Measurements from ENCODE around the gene UHRF2. TPM values are rescaled to one million over a fixed set of nuclear protein-coding genes. Genes with fewer than 3 reads are reported as not detected.

UHRF2 gene
- polyA plus RNA-seq, 1 of the 3 experiments (the other 2 are of a cell fraction) = 24.1 TPM

- TF ChIP-seq JUND (IDR thresholded peaks at IDR 0.05) = 0 out of 2 replicates have a peak, but pooled peaks have one; percentile 22
- no peak for TF ChIP-seq USF1 (IDR thresholded peaks at IDR 0.05; ENCODE audit: borderline replicate concordance, low read depth)
- no peak for TF ChIP-seq RCOR1 (IDR thresholded peaks at IDR 0.05; ENCODE audit: low read length)
- no peak for TF ChIP-seq TAF1 (IDR thresholded peaks at IDR 0.05; ENCODE audit: borderline replicate concordance, low read depth, low read length)
- peak; percentile 16; the same call in 1 of the 2 replicates for TF ChIP-seq FOSL2 (IDR thresholded peaks at IDR 0.05; ENCODE audit: borderline replicate concordance, low read depth)
- DNase-seq = no peak
- peaks cover 13% of the 10 kb centered on the region for H3F3A ChIP-seq (replicated peaks; ENCODE audit: insufficient read depth)
- no peaks in the 10 kb centered on the region for H4K20me1 ChIP-seq (ENCODE audit: insufficient read depth)
- ChIA-PET CTCF (no interaction called here), POLR2A (no interaction called here)
- no peaks in the 10 kb centered on the region for H3K27me3 ChIP-seq (ENCODE audit: insufficient read depth)
- peak overlapping the region in 1 of 2 experiments; percentile 26; a peak in 2 of 4 replicates for H3K27ac ChIP-seq (ENCODE audit: low read depth in 2 of 2, low read length in 1 of 2)
- H3K79me2 ChIP-seq (ENCODE audit: insufficient read depth) = no peaks in the 10 kb centered on the region
- 54% methylated on average over 2 of the region's 2 CpGs for whole genome bisulfite sequencing (ENCODE audit: low lambda C conversion rate)
- H2AFZ ChIP-seq (ENCODE audit: low read depth) = no peak overlapping the region
- no peaks in the 10 kb centered on the region for H3K9me2 ChIP-seq
- H3K4me3 ChIP-seq (ENCODE audit: low read depth in 2 of 2, low read length in 1 of 2) = no peak overlapping the region
- H3K9me3 ChIP-seq = no peaks in the 10 kb centered on the region
- H3K36me3 ChIP-seq (replicated peaks in 1 of 2; ENCODE audit: control insufficient read depth in 1 of 2, insufficient read depth in 2 of 2, low read length in 1 of 2) = peaks cover 35 to 74% of the 10 kb centered on the region in 2 experiments
- no peak overlapping the region for H3K4me2 ChIP-seq
- H3K4me1 ChIP-seq (ENCODE audit: control insufficient read depth in 1 of 2, insufficient read depth in 2 of 2, low read depth in 1 of 2, low read length in 1 of 2) = peaks cover 0 to 8% of the 10 kb centered on the region in 2 experiments; a peak in 1 of 4 replicates
- H3K9ac ChIP-seq = no peak overlapping the region
These were observed 93.6 kb downstream of the UHRF2 start for GRCh38 chr9:6506571-6506970.

DNA sequence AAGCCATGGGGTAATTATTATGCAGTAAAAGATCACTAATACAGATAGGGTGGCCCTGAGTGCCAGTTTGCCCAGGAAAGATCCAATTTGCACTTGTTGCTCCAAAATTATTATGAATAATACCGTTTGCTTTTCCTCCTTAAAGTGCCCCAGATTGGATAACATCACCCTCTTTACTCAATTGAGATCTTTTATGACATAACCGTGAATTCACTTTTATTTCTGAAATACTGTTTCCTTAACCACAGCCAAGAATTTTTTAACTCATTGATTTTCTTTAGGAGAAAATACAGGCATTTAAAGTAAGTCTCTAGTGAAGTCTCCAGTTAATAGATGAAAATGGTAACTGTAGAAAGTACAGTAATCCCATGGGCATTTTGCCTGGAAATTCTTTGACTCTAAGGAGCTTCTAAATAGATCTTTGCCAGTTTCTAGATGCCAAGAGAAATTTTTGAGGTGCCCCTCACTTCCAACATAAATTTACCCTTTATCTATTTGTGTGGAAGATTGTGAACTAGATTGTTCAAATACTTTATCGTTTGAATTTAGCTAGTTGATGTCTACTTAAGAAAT, 99.2 kb downstream of the UHRF2 start:
- Histone ChIP-seq H4K20me1 (ENCODE audit: insufficient read depth) (no peaks in the 10 kb centered on the region), H3K9me2 (no peaks in the 10 kb centered on the region), H3K4me3 (ENCODE audit: low read depth in 2 of 2, low read length in 1 of 2) (no peak overlapping the region), H3K27ac (ENCODE audit: low read depth in 2 of 2, low read length in 1 of 2) (peak overlapping the region in 1 of 2 experiments; percentile 52; a peak in 2 of 4 replicates), H3K79me2 (ENCODE audit: insufficient read depth) (no peaks in the 10 kb centered on the region), H3K9me3 (no peaks in the 10 kb centered on the region), H3K36me3 (replicated peaks in 1 of 2; ENCODE audit: control insufficient read depth in 1 of 2, insufficient read depth in 2 of 2, low read length in 1 of 2) (peaks cover 7 to 52% of the 10 kb centered on the region in 2 experiments), H3K27me3 (ENCODE audit: insufficient read depth) (no peaks in the 10 kb centered on the region), H3K4me1 (ENCODE audit: control insufficient read depth in 1 of 2, insufficient read depth in 2 of 2, low read depth in 1 of 2, low read length in 1 of 2) (no peaks in the 10 kb centered on the region), H3K9ac (no peak overlapping the region), H2AFZ (ENCODE audit: low read depth) (no peak overlapping the region), H3K4me2 (no peak overlapping the region), H3F3A (replicated peaks; ENCODE audit: insufficient read depth) (peaks cover 33% of the 10 kb centered on the region)
- POLR2A ChIA-PET = no interaction called here
- CTCF ChIA-PET = interaction anchor here (1.3 kb wide), 1 partner anchor 12 kb away, joined by 4 read pairs; no protein-coding TSS in a partner anchor
- no peak for DNase-seq
- WGBS (ENCODE audit: low lambda C conversion rate) = 46% methylated on average over 3 of the region's 3 CpGs
- TF ChIP-seq TAF1 (IDR thresholded peaks at IDR 0.05; ENCODE audit: borderline replicate concordance, low read depth, low read length) (no peak), NFIC (IDR thresholded peaks at IDR 0.05; ENCODE audit: borderline replicate concordance) (peak; percentile 35; the same call in 1 of the 2 replicates), TCF12 (IDR thresholded peaks at IDR 0.05) (0 out of 2 replicates have a peak, but pooled peaks have one; percentile 3), EP300 (IDR thresholded peaks at IDR 0.05; ENCODE audit: borderline replicate concordance in 1 of 2, low read depth in 1 of 2, low read length in 1 of 2) (peak in 1 of 2 experiments; percentile 24; a peak in 1 of 4 replicates), TEAD4 (IDR thresholded peaks at IDR 0.05; ENCODE audit: borderline replicate concordance, insufficient read depth) (no peak)

GRCh38 chr9:6522263-6522662, 109.3 kb downstream of the UHRF2 start:
- Histone ChIP-seq H4K20me1 (ENCODE audit: insufficient read depth) (no peaks in the 10 kb centered on the region), H3K9ac (no peak overlapping the region), H3K4me1 (ENCODE audit: control insufficient read depth in 1 of 2, insufficient read depth in 2 of 2, low read depth in 1 of 2, low read length in 1 of 2) (no peaks in the 10 kb centered on the region), H3K9me2 (no peaks in the 10 kb centered on the region), H2AFZ (ENCODE audit: low read depth) (no peak overlapping the region), H3K27ac (ENCODE audit: low read depth in 2 of 2, low read length in 1 of 2) (no peak overlapping the region), H3K4me3 (ENCODE audit: low read depth in 2 of 2, low read length in 1 of 2) (no peak overlapping the region), H3K27me3 (ENCODE audit: insufficient read depth) (no peaks in the 10 kb centered on the region), H3K79me2 (ENCODE audit: insufficient read depth) (no peaks in the 10 kb centered on the region), H3K4me2 (no peak overlapping the region), H3F3A (replicated peaks; ENCODE audit: insufficient read depth) (peaks cover 14% of the 10 kb centered on the region), H3K9me3 (peaks cover 13% of the 10 kb centered on the region), H3K36me3 (replicated peaks in 1 of 2; ENCODE audit: control insufficient read depth in 1 of 2, insufficient read depth in 2 of 2, low read length in 1 of 2) (peaks cover 0 to 55% of the 10 kb centered on the region in 2 experiments)
- DNase-seq = no peak
- WGBS (ENCODE audit: low lambda C conversion rate) = 89% methylated on average over 4 of the region's 4 CpGs
- CTCF ChIA-PET = no interaction called here
- POLR2A ChIA-PET = no interaction called here
- TF ChIP-seq EZH2phosphoT487 (IDR thresholded peaks at IDR 0.05; ENCODE audit: borderline replicate concordance, low read depth) (no peak), POLR2AphosphoS5 (IDR thresholded peaks at IDR 0.05; ENCODE audit: low read depth, low read length) (no peak), GATA2 (CRISPR knock-in tag; IDR thresholded peaks at IDR 0.05) (no peak), TEAD4 (IDR thresholded peaks at IDR 0.05; ENCODE audit: borderline replicate concordance, insufficient read depth) (no peak), MEF2A (IDR thresholded peaks at IDR 0.05; ENCODE audit: borderline replicate concordance, low read depth) (no peak), RCOR1 (IDR thresholded peaks at IDR 0.05; ENCODE audit: low read length) (no peak), USF2 (IDR thresholded peaks at IDR 0.05; ENCODE audit: borderline replicate concordance, low read depth, low read length) (no peak), RAD21 (IDR thresholded peaks at IDR 0.05; ENCODE audit: low read length) (no peak)
- TF ChIP-seq, protein P1, sequence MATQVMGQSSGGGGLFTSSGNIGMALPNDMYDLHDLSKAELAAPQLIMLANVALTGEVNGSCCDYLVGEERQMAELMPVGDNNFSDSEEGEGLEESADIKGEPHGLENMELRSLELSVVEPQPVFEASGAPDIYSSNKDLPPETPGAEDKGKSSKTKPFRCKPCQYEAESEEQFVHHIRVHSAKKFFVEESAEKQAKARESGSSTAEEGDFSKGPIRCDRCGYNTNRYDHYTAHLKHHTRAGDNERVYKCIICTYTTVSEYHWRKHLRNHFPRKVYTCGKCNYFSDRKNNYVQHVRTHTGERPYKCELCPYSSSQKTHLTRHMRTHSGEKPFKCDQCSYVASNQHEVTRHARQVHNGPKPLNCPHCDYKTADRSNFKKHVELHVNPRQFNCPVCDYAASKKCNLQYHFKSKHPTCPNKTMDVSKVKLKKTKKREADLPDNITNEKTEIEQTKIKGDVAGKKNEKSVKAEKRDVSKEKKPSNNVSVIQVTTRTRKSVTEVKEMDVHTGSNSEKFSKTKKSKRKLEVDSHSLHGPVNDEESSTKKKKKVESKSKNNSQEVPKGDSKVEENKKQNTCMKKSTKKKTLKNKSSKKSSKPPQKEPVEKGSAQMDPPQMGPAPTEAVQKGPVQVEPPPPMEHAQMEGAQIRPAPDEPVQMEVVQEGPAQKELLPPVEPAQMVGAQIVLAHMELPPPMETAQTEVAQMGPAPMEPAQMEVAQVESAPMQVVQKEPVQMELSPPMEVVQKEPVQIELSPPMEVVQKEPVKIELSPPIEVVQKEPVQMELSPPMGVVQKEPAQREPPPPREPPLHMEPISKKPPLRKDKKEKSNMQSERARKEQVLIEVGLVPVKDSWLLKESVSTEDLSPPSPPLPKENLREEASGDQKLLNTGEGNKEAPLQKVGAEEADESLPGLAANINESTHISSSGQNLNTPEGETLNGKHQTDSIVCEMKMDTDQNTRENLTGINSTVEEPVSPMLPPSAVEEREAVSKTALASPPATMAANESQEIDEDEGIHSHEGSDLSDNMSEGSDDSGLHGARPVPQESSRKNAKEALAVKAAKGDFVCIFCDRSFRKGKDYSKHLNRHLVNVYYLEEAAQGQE (IDR thresholded peaks at IDR 0.05; ENCODE audit: low read depth, low read length) = no peak

All from SK-N-SH (cell line).